BLaER1 (cell line): ENCODE measurements around the gene RIN3.

Source experiments
- H3K27ac ChIP-seq: shearing (Covaris generic); formaldehyde crosslinking; 2 replicates; pipeline ENCODE4 v1.8.1; 2022
- H3K27me3 ChIP-seq: shearing (Covaris generic); formaldehyde crosslinking; 2 replicates; pipeline ENCODE4 v1.8.1; 2022
- H3K36me3 ChIP-seq: shearing (Covaris generic); formaldehyde crosslinking; 2 replicates; pipeline ENCODE4 v1.8.1; 2022
- H3K4me1 ChIP-seq: shearing (Covaris generic); formaldehyde crosslinking; 2 replicates; pipeline ENCODE4 v1.8.1; 2022
- H3K4me2 ChIP-seq: shearing (Covaris generic); formaldehyde crosslinking; 2 replicates; pipeline ENCODE4 v1.8.1; 2022
- H3K4me3 ChIP-seq: shearing (Covaris generic); formaldehyde crosslinking; 2 replicates; pipeline ENCODE4 v1.8.1; 2022
- H3K9ac ChIP-seq: shearing (Covaris generic); formaldehyde crosslinking; 2 replicates; pipeline ENCODE4 v1.8.1; 2022
- H3K9me3 ChIP-seq: shearing (Covaris generic); formaldehyde crosslinking; 2 replicates; pipeline ENCODE4 v1.8.1; 2022
- H4K20me1 ChIP-seq: shearing (Covaris generic); formaldehyde crosslinking; 2 replicates; pipeline ENCODE4 v1.8.1; 2022
- Cebpa-rat ChIP-seq: shearing (Covaris generic); IDR thresholded peaks from 2 replicates; pipeline ENCODE4 v1.8.1; 2022

Gene RIN3

DNA sequence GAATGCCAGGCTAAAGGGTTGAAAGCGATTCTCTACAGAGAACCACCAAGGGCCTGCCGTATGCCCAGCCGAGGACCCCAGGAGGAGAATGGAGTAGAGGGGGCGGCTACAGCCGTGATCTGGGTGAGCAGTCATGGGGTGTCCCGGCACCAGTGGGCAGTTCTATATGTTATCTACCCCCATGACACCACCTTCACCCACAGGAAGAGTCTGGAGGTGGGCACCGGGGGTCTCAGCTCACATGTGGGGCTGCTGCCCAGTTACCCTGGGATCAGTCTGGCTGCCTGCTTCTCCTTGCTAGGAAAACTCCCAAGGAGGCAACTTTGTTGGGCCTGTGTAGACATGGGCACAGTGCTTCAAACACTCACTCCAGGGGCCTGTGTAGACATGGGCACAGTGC is 135.5 kb downstream of the RIN3 start:
- Histone ChIP-seq H3K36me3 (peaks cover 25% of the 10 kb centered on the region), H3K4me3 (no peak overlapping the region), H3K4me1 (peaks cover 61% of the 10 kb centered on the region), H3K27me3 (peaks cover 20% of the 10 kb centered on the region), H3K9ac (no peak overlapping the region), H4K20me1 (peaks cover 49% of the 10 kb centered on the region), H3K4me2 (no peak overlapping the region), H3K27ac (no peak overlapping the region), H3K9me3 (peaks cover 13% of the 10 kb centered on the region)
- no peak for TF ChIP-seq Cebpa-rat

DNA sequence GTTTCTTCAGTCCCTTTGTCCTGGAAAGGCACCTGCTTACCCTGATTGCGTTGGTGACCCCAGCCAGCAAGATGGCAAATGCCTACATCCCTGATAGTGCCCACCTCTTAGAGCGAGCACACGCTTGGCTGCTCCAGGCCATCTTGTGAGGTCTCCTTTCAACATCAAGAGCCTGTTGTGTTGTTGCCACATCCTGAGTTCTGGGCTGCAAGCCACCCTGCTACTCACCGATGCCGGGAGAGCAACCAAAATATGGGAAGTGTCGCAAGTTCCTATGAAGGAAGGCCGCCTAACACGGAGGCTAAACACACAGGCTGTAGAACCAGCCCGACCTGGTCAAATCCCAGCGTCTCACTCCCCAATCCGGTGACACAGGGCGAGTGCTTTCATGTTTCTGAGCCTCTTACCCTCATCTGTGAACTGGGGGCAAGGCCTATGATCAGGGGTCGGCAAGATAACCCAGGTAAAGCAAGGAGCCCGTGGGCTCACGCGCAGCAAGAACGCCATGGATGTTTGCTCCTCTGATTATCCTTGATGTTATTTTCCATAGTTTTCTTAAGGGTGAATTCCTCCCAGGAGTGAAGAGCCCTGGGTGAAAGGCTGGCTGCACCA is 136.5 kb downstream of the RIN3 start:
- no peak overlapping the region for H3K27ac ChIP-seq
- peaks cover 6% of the 10 kb centered on the region for H3K9me3 ChIP-seq
- peak overlapping the region; percentile 86 for H3K4me2 ChIP-seq
- no peak overlapping the region; the same call in 1 of the 2 replicates for H3K9ac ChIP-seq
- TF ChIP-seq Cebpa-rat: peak; percentile 58; the same call in 1 of the 2 replicates
- H3K27me3 ChIP-seq: peaks cover 23% of the 10 kb centered on the region
- H3K4me1 ChIP-seq: peaks cover 61% of the 10 kb centered on the region
- H3K36me3 ChIP-seq: peaks cover 15% of the 10 kb centered on the region
- peaks cover 49% of the 10 kb centered on the region for H4K20me1 ChIP-seq
- no peak overlapping the region for H3K4me3 ChIP-seq

GRCh38 chr14:92650581-92651105 is 137.1 kb downstream of the RIN3 start:
- H3K27ac ChIP-seq: no peak overlapping the region
- H3K9ac ChIP-seq: no peak overlapping the region; the same call in 1 of the 2 replicates
- TF ChIP-seq Cebpa-rat: no peak

GRCh38 chr14:92651106-92651757 is 137.7 kb downstream of the RIN3 start:
- H3K27me3 ChIP-seq: peaks cover 23% of the 10 kb centered on the region
- TF ChIP-seq Cebpa-rat: no peak
- H3K4me3 ChIP-seq: 0 out of 2 replicates have a peak overlapping the region, but pooled peaks have one; percentile 14
- peaks cover 54% of the 10 kb centered on the region for H4K20me1 ChIP-seq
- no peak overlapping the region for H3K9ac ChIP-seq
- peak overlapping the region; percentile 86 for H3K4me2 ChIP-seq
- H3K36me3 ChIP-seq: 0 out of 2 replicates have a peak, but pooled peaks cover 9% of the 10 kb centered on the region
- H3K27ac ChIP-seq: no peak overlapping the region
- no peaks in the 10 kb centered on the region for H3K9me3 ChIP-seq
- peaks cover 59% of the 10 kb centered on the region for H3K4me1 ChIP-seq

More at GRCh38 chr14:92650581-92651105, 137.1 kb downstream of the RIN3 start:
- Histone ChIP-seq H3K4me2 (peak overlapping the region; percentile 86), H4K20me1 (peaks cover 49% of the 10 kb centered on the region), H3K4me1 (peaks cover 61% of the 10 kb centered on the region), H3K4me3 (no peak overlapping the region), H3K9me3 (peaks cover under 1% of the 10 kb centered on the region; the same call in 1 of the 2 replicates), H3K36me3 (peaks cover 9% of the 10 kb centered on the region; the same call in 1 of the 2 replicates), H3K27me3 (peaks cover 23% of the 10 kb centered on the region)

GRCh38 chr14:92651758-92652406 is 138.3 kb downstream of the RIN3 start:
- no peak for TF ChIP-seq Cebpa-rat
- H3K36me3 ChIP-seq: 0 out of 2 replicates have a peak, but pooled peaks cover 10% of the 10 kb centered on the region
- H3K9me3 ChIP-seq: no peaks in the 10 kb centered on the region
- H3K27ac ChIP-seq: no peak overlapping the region
- no peak overlapping the region for H3K9ac ChIP-seq
- H3K4me3 ChIP-seq: 0 out of 2 replicates have a peak overlapping the region, but pooled peaks have one; percentile 14
- H3K27me3 ChIP-seq: peaks cover 23% of the 10 kb centered on the region
- H3K4me1 ChIP-seq: peaks cover 58% of the 10 kb centered on the region
- H3K4me2 ChIP-seq: peak overlapping the region; percentile 86
- H4K20me1 ChIP-seq: peaks cover 59% of the 10 kb centered on the region

DNA sequence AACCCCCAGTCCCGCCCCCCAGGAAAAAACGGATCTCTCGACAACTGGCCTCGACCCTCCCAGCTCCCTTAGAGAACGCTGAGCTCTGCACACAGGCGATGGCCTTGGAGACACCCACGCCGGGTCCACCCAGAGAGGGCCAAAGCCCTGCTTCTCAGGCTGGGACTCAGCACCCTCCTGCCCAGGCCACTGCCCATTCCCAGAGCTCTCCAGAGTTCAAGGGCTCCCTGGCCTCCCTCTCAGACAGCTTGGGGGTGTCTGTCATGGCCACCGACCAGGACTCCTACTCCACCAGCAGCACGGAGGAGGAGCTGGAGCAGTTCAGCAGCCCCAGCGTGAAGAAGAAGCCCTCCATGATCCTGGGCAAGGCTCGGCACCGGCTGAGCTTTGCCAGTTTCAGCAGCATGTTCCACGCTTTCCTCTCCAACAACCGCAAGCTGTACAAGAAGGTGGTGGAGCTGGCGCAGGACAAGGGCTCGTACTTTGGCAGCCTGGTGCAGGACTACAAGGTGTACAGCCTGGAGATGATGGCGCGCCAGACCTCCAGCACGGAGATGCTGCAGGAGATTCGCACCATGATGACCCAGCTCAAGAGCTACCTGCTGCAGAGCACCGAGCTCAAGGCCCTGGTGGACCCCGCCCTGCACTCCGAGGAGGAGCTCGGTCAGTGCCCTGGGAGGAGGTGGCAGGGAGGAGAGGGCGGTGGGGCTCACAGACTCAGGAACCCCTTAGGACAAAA is 139.0 kb downstream of the RIN3 start:
- Histone ChIP-seq H3K27ac (no peak overlapping the region), H3K9ac (no peak overlapping the region; the same call in 1 of the 2 replicates)

GRCh38 chr14:92653162-92653651 is 139.6 kb downstream of the RIN3 start:
- H3K4me2 ChIP-seq: peak overlapping the region; percentile 86
- H3K9ac ChIP-seq: no peak overlapping the region

More for the DNA sequence above, 139.0 kb downstream of the RIN3 start:
- H4K20me1 ChIP-seq: peaks cover 58% of the 10 kb centered on the region
- no peak overlapping the region for H3K4me3 ChIP-seq
- peaks cover 58% of the 10 kb centered on the region for H3K4me1 ChIP-seq
- 0 out of 2 replicates have a peak, but pooled peaks cover 10% of the 10 kb centered on the region for H3K36me3 ChIP-seq
- H3K9me3 ChIP-seq: no peaks in the 10 kb centered on the region
- TF ChIP-seq Cebpa-rat: no peak
- peak overlapping the region; percentile 86 for H3K4me2 ChIP-seq
- peaks cover 23% of the 10 kb centered on the region for H3K27me3 ChIP-seq

GRCh38 chr14:92654239-92654901 is 140.8 kb downstream of the RIN3 start:
- H3K9ac ChIP-seq: no peak overlapping the region
- no peak for TF ChIP-seq Cebpa-rat
- H3K4me2 ChIP-seq: no peak overlapping the region
- H3K27ac ChIP-seq: no peak overlapping the region
- no peaks in the 10 kb centered on the region for H3K9me3 ChIP-seq
- H3K4me3 ChIP-seq: no peak overlapping the region
- peaks cover 68% of the 10 kb centered on the region for H3K4me1 ChIP-seq
- H3K27me3 ChIP-seq: peaks cover 23% of the 10 kb centered on the region
- H3K36me3 ChIP-seq: 0 out of 2 replicates have a peak, but pooled peaks cover 10% of the 10 kb centered on the region
- H4K20me1 ChIP-seq: peaks cover 43% of the 10 kb centered on the region

More at GRCh38 chr14:92653162-92653651, 139.6 kb downstream of the RIN3 start:
- peaks cover 51% of the 10 kb centered on the region for H4K20me1 ChIP-seq
- H3K9me3 ChIP-seq: no peaks in the 10 kb centered on the region
- H3K4me3 ChIP-seq: no peak overlapping the region
- peaks cover 58% of the 10 kb centered on the region for H3K4me1 ChIP-seq
- H3K27me3 ChIP-seq: peaks cover 23% of the 10 kb centered on the region
- H3K27ac ChIP-seq: no peak overlapping the region
- 0 out of 2 replicates have a peak, but pooled peaks cover 10% of the 10 kb centered on the region for H3K36me3 ChIP-seq
- TF ChIP-seq Cebpa-rat: no peak
